HG03342 (cell line): Measurements from ENCODE around the gene RYR1.
"Not testable (repeated sequence)": the region's sequence is repeated elsewhere in the genome, so short reads cannot be mapped to it uniquely, and the experiment has no call there.

ENCODE experiments used
- ATAC-seq: cut with Tn5 transposase; IDR thresholded peaks from one replicate; pipeline ENCODE4 v1.9.1; 2021; ENCODE audit warnings: mild to moderate bottlenecking, moderate library complexity; ENCODE audit not compliant: unreplicated experiment

Gene RYR1

GRCh38 chr19:38425810-38426466 lies 7.6 kb upstream of the RYR1 start, which contains the start of gene RASGRP4:
RASGRP4 (minus strand) TSS chr19:38426219; CDS start chr19:38426091, 128 bp downstream.
- no peak for ATAC-seq

DNA sequence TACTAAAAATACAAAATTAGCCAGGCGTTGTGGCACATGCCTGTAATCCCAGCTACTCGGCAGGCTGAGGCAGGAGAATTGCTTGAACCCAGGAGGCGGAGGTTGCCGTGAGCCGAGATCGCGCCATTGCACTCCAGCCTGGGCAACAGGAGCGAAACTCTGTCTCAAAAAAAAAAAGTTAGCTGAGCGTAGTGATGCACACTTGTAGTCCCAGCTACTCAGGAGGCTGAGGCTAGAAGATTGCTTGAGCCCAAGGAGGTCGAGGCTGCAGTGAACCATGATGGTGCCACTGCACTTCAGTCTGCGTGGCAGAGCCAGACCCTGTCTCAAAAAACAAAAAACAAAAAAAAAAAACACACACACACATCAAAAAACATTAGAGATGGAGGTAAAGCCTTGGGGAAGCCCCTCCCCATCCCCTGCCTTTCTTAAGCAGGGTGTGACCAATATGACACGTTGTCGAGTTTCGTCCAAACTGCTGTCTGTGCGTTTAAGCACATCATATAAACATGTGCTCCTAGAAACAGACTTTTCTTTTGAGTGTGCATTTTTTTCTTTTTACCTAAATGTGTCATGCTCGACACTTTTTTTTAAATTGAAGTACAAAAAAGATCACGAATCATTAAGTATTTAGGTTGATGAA lies 6.3 kb upstream of the RYR1 start:
- not testable (repeated sequence) for ATAC-seq

DNA sequence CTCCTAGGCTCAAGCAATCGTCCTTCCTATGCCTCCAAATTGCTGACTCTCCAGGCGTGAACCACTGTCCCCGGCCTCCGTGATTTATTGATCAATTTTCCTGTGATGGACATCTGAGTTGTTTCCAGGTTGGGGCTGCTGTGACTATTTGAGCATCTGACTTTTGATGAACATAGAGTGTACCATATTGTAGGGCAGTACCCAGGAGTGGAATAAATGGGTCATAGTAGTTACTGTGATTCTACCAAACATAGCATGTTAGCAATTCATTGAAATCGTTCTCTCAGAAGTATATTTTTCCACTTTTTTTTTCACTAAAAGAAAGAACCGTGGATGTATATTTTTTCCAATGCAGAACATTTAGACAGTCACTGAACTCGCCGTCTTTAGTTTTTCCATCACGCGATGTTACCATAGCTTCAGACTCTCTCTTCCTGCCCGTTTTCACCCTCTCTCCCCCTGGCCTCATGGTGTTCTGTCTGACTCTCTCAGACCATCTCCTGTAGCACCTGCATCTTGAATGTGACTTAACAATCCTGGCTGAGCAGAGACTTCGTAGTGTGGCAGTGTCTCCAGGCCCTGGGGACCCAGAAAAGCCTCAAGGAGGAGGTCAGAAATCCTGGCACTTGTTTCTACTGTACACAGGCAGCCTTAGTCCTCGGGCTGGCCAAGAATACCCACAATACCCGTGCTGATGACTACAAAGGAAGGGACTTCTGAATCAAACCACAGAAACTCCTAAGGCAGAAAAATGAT lies 4.3 kb upstream of the RYR1 start:
- no peak for ATAC-seq

- no peak for ATAC-seq
These were observed 3.7 kb upstream of the RYR1 start for GRCh38 chr19:38429811-38430156.

- no peak for ATAC-seq
These were observed 2.6 kb upstream of the RYR1 start for GRCh38 chr19:38430931-38431330.

- no peak for ATAC-seq
These were observed 1.1 kb downstream of the RYR1 start for GRCh38 chr19:38434549-38435051.

DNA sequence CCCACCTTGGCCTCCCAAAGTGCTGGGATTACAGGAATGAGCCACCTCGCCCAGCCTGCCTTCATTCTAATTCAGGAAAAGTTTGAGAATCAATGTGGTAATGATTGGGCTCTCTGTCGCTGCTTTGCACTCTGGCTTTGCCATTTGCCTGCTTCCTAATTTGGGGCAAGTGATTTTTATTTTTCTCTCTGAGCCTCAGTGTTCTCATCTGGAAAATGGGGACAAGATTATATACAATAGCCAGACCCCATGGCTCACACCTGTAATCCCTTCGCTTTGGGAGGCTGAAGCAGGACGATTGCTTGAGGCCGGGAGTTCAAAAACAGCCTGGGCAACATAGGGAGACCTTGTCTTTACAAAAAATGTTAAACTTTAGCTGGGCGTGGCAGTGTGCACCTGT lies 3.8 kb downstream of the RYR1 start:
- ATAC-seq: no peak

DNA sequence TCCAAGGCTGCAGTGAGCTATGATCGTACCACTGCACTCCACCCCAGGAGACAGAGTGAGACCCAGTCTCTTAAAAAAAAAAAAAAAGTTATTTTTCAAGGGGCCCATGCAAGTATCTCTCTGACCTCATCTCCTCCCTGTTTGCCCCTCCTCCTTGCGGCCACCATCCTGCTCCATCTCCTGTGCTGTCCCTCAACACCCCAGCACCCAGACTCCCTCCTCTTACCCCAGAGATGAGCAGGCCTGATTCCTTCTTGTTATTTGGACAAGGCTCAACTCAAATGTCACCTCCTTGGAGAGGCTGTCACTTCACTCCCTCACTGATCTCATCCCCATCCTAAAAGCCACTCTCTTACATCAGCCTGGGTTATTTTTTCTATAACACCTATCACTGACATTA lies 4.4 kb downstream of the RYR1 start:
- no peak for ATAC-seq

DNA sequence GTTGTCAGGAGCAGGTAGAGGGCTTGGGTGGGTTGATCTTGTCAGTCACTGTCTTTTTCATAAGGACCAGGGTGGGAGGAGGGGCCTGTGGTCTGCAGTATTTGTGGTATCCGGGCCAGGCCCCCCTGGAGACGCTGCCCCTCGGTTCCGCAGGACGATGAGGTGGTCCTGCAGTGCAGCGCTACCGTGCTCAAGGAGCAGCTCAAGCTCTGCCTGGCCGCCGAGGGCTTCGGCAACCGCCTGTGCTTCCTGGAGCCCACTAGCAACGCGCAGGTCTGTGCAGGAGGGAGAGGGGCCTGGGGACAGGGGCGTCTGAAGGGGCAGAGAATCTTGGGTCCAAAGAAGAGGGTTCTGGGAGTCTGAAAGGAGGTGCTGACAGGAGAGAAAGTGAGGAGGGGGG lies 7.1 kb downstream of the RYR1 start:
- no peak for ATAC-seq

DNA sequence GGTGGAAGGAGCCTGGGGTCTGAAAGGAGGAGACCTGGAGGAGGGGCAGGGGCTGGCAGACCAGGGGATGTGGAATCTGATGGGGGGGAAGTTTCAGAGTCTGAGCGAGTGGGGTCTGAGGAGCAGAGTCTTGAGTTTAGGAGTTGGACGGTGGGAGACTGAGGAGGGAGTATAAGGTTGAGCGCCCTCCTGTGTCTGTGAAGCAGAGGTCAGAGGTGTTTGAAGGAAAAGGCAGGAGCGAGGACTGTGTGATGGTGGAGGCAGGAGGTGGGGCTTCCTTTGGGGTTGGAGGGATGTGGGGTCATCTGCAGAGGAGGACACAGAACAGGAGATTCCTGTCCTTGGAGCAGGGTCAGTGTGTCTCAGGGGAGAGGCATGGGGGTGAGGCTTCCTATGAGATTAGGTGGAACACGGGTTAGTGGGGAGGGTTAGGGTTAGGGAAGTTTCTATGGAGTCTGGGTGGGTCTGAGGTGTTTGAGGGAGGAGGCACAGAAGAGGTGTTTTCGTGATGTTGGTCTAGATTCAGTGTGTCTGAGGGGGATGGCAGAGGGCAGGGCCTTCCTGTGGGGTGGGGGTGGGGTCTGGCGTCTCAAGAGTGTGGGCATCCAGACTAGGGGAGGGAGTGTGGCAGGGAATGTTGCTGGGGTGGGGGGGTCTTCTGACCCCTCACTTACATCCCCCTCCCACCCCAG lies 8.3 kb downstream of the RYR1 start:
- no peak for ATAC-seq

- ATAC-seq: no peak
These were observed 9.2 kb downstream of the RYR1 start for GRCh38 chr19:38442736-38443135.

GRCh38 chr19:38443458-38443999 lies 10.0 kb downstream of the RYR1 start:
- no peak for ATAC-seq

DNA sequence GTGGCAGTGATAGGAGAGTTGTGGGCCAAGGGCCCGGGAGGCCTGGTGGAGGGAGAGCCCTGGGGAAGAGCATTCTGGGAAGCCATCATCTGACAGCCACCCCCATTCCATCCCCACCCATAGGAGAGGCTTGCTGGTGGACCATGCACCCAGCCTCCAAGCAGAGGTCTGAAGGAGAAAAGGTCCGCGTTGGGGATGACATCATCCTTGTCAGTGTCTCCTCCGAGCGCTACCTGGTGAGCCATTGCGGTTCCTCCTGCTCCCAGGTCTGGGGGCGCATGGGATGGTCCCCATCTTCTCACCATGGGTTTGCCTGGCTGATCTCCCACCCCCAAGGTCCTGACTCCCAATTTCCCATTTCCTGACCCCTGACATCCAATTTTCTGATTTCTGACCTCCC lies 10.5 kb downstream of the RYR1 start:
- no peak for ATAC-seq

- ATAC-seq: no peak
These were observed 11.9 kb downstream of the RYR1 start for GRCh38 chr19:38445362-38445761.

- ATAC-seq: no peak
These were observed 14.7 kb downstream of the RYR1 start for GRCh38 chr19:38448225-38448624.

- ATAC-seq: no peak
These were observed 16.0 kb downstream of the RYR1 start for GRCh38 chr19:38449518-38449917.

- no peak for ATAC-seq
These were observed 17.5 kb downstream of the RYR1 start for GRCh38 chr19:38451036-38451435.

DNA sequence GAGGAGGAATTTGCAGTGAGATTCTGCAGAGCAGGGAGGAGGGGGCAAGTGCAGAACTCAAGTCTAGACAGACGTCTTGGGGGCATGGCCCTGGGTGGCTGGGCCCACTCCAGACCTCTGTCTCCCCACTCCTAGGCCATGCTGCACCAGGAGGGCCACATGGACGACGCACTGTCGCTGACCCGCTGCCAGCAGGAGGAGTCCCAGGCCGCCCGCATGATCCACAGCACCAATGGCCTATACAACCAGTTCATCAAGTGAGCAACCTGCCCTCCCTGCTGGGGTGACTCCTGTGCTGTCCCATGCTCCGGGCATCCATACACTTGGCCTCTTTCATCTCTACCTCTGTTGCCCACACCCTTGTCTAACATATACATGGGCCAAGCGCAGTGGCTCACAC lies 18.1 kb downstream of the RYR1 start:
- no peak for ATAC-seq

DNA sequence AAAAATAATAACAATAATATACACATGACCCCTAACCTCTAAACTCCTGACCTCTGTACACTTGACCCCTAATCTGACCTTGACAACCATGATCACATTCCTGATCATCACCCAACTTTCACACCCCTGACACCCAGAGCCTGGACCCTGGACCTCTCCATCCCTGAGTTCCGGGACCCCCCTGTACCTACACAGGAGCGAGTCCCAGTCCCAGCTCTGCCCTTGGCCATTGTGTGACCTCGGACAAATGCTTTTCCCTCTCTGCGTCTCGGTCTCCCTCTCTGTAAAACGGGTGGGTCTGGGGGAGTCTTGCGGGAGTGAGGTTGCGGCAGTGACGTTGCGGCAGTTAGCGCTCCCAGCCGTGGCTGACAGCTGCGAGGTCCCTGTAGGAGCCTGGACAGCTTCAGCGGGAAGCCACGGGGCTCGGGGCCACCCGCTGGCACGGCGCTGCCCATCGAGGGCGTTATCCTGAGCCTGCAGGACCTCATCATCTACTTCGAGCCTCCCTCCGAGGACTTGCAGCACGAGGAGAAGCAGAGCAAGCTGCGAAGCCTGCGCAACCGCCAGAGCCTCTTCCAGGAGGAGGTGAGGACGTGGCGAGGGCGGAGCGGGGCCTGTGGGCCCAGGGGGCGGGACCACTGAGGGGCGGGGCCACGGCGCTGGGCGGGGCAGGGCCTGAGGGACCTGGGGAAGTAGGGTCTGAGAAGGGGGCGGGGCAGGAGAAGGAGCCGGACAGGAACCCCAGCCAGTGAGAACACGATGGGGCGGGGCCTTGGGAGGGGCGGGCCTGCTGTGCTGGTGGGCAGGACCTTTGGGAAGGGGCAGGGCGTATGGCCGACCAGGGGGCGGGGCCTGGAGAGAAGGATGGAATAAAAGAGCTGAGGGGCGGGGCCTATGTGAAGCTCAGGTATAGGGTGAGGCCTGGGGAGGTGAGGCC lies 19.2 kb downstream of the RYR1 start:
- ATAC-seq: no peak

DNA sequence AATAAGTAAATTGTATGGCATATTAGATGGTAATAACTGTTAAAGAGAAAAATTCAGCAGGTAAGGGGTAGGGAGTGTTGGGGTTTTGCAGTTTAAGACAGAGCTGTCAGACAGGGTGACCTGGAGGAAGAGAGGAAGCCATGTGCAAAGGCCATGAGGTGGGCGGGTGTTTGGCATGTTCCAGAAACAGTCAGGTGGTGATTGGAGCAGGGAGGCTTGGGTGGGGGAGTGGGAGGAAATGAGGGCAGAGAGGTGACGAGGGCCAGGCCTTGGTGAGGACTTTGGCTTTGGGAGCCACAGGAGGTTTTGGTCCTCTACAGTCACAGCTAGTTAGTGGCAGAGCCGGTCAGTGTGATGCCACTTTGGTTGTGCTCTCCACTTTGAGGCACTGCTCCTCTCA lies 20.1 kb downstream of the RYR1 start:
- ATAC-seq: no peak
